HepG2 (cell line): ENCODE data around the gene SGK1. TPM values are rescaled to one million over a fixed set of nuclear protein-coding genes. Genes with fewer than 3 reads are reported as not detected.

ENCODE experiments used
- ATAC-seq: fragments of 200-7000 bp; cut with Tn5 transposase; 3 replicates; pipeline ENCODE4 v1.9.1; 2020; ENCODE audit warnings: mild to moderate bottlenecking, moderate library complexity
- BruUV-seq: library from RNA; stranded (reverse); fragments of 400-500 nt; replicated peaks from 2 replicates; lab custom pipeline; 2021; lab: Mats Ljungman, UMichigan
- CTCF ChIA-PET: fragments of 300-600 bp; formaldehyde crosslinking; extraction: SDS; loops from one replicate; lab custom pipeline; 2021; ENCODE audit warnings: low total read pairs, inconsistent platforms, low intra/inter-chr PET ratio; lab: Yijun Ruan, JAX
- POLR2A ChIA-PET: fragments of 350-600 bp; sonication (Branson Sonifier 250); formaldehyde crosslinking; loops from one replicate; lab custom pipeline; 2020; ENCODE audit warnings: antibody characterized with exemption, inconsistent platforms; lab: Yijun Ruan, JAX
- DNase-seq: peaks from one replicate; pipeline ENCODE4 v3.0.0-alpha.2; 2015; ENCODE audit warnings: low spot score
- FAIRE-seq: peaks from 3 replicates; lab custom pipeline; 2011; peaks lifted over from hg19 to GRCh38; lab: Jason Lieb, UNC
- H2AFZ ChIP-seq: one replicate; pipeline ENCODE4 v1.6.1; 2011; ENCODE audit warnings: low read length, inconsistent platforms
- H3K27ac ChIP-seq: fragments of 300-600 bp; 3 replicates; pipeline ENCODE4 v1.8.0; 2011; ENCODE audit warnings: mixed run types, mild to moderate bottlenecking, mixed read lengths, low read length, inconsistent platforms; ENCODE audit not compliant: insufficient read depth; ENCODE audit errors: extremely low read length
- H3K27me3 ChIP-seq, 2 experiments: fragments of 200-600 bp in 1 of 2; 2 replicates in 1 of 2; 3 replicates in 1 of 2; pipeline versions ENCODE4 v1.6.0 to v1.8.0; 2011; ENCODE audit warnings: low read length in 2 of 2, mild to moderate bottlenecking in 2 of 2, moderate library complexity in 2 of 2, inconsistent platforms in 1 of 2; ENCODE audit not compliant: insufficient read depth in 2 of 2, control insufficient read depth in 1 of 2
- H3K36me3 ChIP-seq, 2 experiments: fragments of 200-600 bp in 1 of 2; replicated peaks in 1 of 2; 2 replicates in 1 of 2; 3 replicates in 1 of 2; pipeline versions ENCODE4 v1.5.1 to v1.8.0; 2011; ENCODE audit warnings: low read length in 2 of 2, inconsistent platforms in 1 of 2; ENCODE audit not compliant: insufficient read depth in 2 of 2, control insufficient read depth in 1 of 2
- H3K4me1 ChIP-seq: 2 replicates; pipeline ENCODE4 v1.5.1; 2012; ENCODE audit warnings: low read length, inconsistent platforms; ENCODE audit not compliant: insufficient read depth
- H3K4me2 ChIP-seq: 2 replicates; pipeline ENCODE4 v1.6.0; 2011; ENCODE audit warnings: low read depth, low read length, inconsistent platforms
- H3K4me3 ChIP-seq, 3 experiments: fragments of 200-600 bp in 1 of 3; sonication (generic), shearing (Covaris generic) in 1 of 3; replicated peaks in 1 of 3; 2 replicates each; pipeline ENCODE4 v1.5.1; 2011 to 2016; ENCODE audit warnings: low read length in 3 of 3, inconsistent platforms in 2 of 3, low read depth in 2 of 3, mild to moderate bottlenecking in 2 of 3, control low read depth in 1 of 3, mixed read lengths in 1 of 3; ENCODE audit not compliant: insufficient read depth in 1 of 3
- H3K79me2 ChIP-seq: one replicate; pipeline ENCODE4 v1.6.1; 2011; ENCODE audit warnings: low read length, inconsistent platforms; ENCODE audit not compliant: insufficient read depth
- H3K9ac ChIP-seq: 2 replicates; pipeline ENCODE4 v1.6.0; 2011; ENCODE audit warnings: mild to moderate bottlenecking, low read depth, low read length, inconsistent platforms; ENCODE audit not compliant: insufficient read depth
- H3K9me3 ChIP-seq: 2 replicates; pipeline ENCODE4 v1.5.1; 2012; ENCODE audit warnings: mild to moderate bottlenecking, low read length
- H4K20me1 ChIP-seq: 2 replicates; pipeline ENCODE4 v1.6.0; 2011; ENCODE audit warnings: inconsistent platforms, mild to moderate bottlenecking, low read length, moderate library complexity; ENCODE audit not compliant: insufficient read depth
- AHDC1 ChIP-seq: sonication (generic); formaldehyde crosslinking; IDR thresholded peaks from 2 replicates; pipeline ENCODE4 v1.5.1; 2020; ENCODE audit warnings: mild to moderate bottlenecking, missing genetic modification reagents, borderline replicate concordance
- BATF2 ChIP-seq: sonication (generic); formaldehyde crosslinking; IDR thresholded peaks from 2 replicates; pipeline ENCODE4 v1.8.0; 2022; ENCODE audit warnings: mild to moderate bottlenecking, missing genetic modification reagents, moderate library complexity
- BORCS8-MEF2B ChIP-seq: sonication (generic); formaldehyde crosslinking; IDR thresholded peaks from 2 replicates; pipeline ENCODE4 v1.8.0; 2022; ENCODE audit warnings: mild to moderate bottlenecking, missing genetic modification reagents
- GATA4 ChIP-seq: sonication (generic); IDR thresholded peaks from 2 replicates; pipeline ENCODE4 v1.6.1; 2016; ENCODE audit warnings: antibody characterized with exemption, low read depth, borderline replicate concordance
- GLI4 ChIP-seq: sonication (generic); formaldehyde crosslinking; IDR thresholded peaks from 2 replicates; pipeline ENCODE4 v1.5.1; 2020; ENCODE audit warnings: missing genetic modification reagents, mild to moderate bottlenecking, moderate library complexity, borderline replicate concordance
- PAX8 ChIP-seq: sonication (generic); formaldehyde crosslinking; IDR thresholded peaks from 2 replicates; pipeline ENCODE4 v1.8.0; 2022; ENCODE audit warnings: mild to moderate bottlenecking, missing genetic modification reagents, borderline replicate concordance
- SOX6 ChIP-seq, 2 experiments: fragments of 450-650 bp in 1 of 2; sonication (generic) in 1 of 2; formaldehyde crosslinking in 1 of 2; IDR thresholded peaks; 2 replicates each; pipeline versions ENCODE4 v1.4.0 to v1.6.1; 2017 to 2020; ENCODE audit warnings: antibody characterized with exemption in 1 of 2, mild to moderate bottlenecking in 1 of 2, missing genetic modification reagents in 1 of 2
- ZNF101 ChIP-seq: sonication (generic); formaldehyde crosslinking; IDR thresholded peaks from 2 replicates; pipeline ENCODE4 v1.4.0; 2020; ENCODE audit warnings: mild to moderate bottlenecking, low read depth, missing genetic modification reagents, borderline replicate concordance
- ZNF441 ChIP-seq: sonication (generic); formaldehyde crosslinking; IDR thresholded peaks from 2 replicates; pipeline ENCODE4 v1.7.0; 2021; ENCODE audit warnings: missing genetic modification reagents, borderline replicate concordance
- ZNF451 ChIP-seq: sonication (generic); formaldehyde crosslinking; IDR thresholded peaks from 2 replicates; pipeline ENCODE4 v1.5.0; 2020; ENCODE audit warnings: mild to moderate bottlenecking, missing genetic modification reagents
- ZNF562 ChIP-seq: sonication (generic); formaldehyde crosslinking; IDR thresholded peaks from 2 replicates; pipeline ENCODE4 v1.8.0; 2022; ENCODE audit warnings: missing genetic modification reagents, borderline replicate concordance
- WGBS: methylation state at CpG from one replicate; pipeline ENCODE4 v1.1.6; 2017; ENCODE audit warnings: low lambda C conversion rate; 5-methylcytosine and 5-hydroxymethylcytosine counted together
- in situ Hi-C: cut with HindIII; loops from 2 replicates; pipeline ENCODE4 v1.10.0; 2017; ENCODE audit warnings: low pct_unique_long_range_greater_than_20kb; ENCODE audit not compliant: extremely low pct_ligation_motif_present
- intact Hi-C: fragments of 100-400 bp; cut with micrococcal nuclease; formaldehyde crosslinking; loops from one replicate; pipeline ENCODE4 v1.10.0; 2022; ENCODE audit not compliant: unreplicated experiment
- polyA plus RNA-seq, 8 experiments: library from polyadenylated mRNA; depleted of rRNA in 3 of 8; stranded (reverse) in 7 of 8; unstranded in 1 of 8; fragments of >200 nt; fragmentation: Illumina TruSeq in 4 of 8; extraction: Trizol in 4 of 8; gene quantifications; 2 replicates each; pipeline versions ENCODE4 v1.2.1 to v1.2.3, GENCODE V29; 2011 to 2016; ENCODE audit warnings: low read depth in 4 of 8, missing spikeins in 1 of 8, mixed read lengths in 1 of 8; ENCODE audit not compliant: insufficient read depth in 1 of 8
- total RNA-seq, 5 experiments: library from RNA; depleted of rRNA; stranded (reverse); fragments of >200 nt; fragmentation: Illumina TruSeq; extraction: Trizol; gene quantifications; 2 replicates each; pipeline ENCODE4 v1.2.3, GENCODE V29; 2016; ENCODE audit warnings: low read depth in 1 of 5

The SGK1 gene
- total and polyA plus RNA-seq, 2 of the 13 experiments (the other 11 are each of a cell fraction or from before 2014, with no cell fraction given), result 56.1 to 56.2 TPM

GRCh38 chr6:134289204-134289575, 28.7 kb downstream of the SGK1 start (continued):
- no peak for TF ChIP-seq PAX8 (CRISPR knock-in tag)
- no peak for TF ChIP-seq AHDC1 (CRISPR knock-in tag)
- no peak for TF ChIP-seq SOX6 (IDR thresholded peaks at IDR 0.05)
- TF ChIP-seq SOX6 (CRISPR knock-in tag; IDR thresholded peaks at IDR 0.05), result no peak
- TF ChIP-seq GATA4, result no peak

GRCh38 chr6:134288538-134289203, 29.2 kb downstream of the SGK1 start:
- ATAC-seq, result no peak
- H3K27me3 ChIP-seq, result no peaks in the 10 kb centered on the region; a peak in 1 of 5 replicates
- in situ Hi-C loops (no loop called here), intact Hi-C loops (no loop called here)
- no peak overlapping the region for H3K4me3 ChIP-seq
- no peak overlapping the region for H2AFZ ChIP-seq
- no peak for DNase-seq
- BruUV-seq, result no TSS peak
- 48% methylated on average over 3 of the region's 3 CpGs for WGBS
- CTCF ChIA-PET, result no interaction called here
- H3K79me2 ChIP-seq, result no peaks in the 10 kb centered on the region
- TF ChIP-seq ZNF562 (CRISPR knock-in tag), result no peak
- no peak for TF ChIP-seq ZNF101 (CRISPR knock-in tag)
- no peak for TF ChIP-seq ZNF451 (CRISPR knock-in tag)
- no peak for TF ChIP-seq ZNF441
- TF ChIP-seq GLI4 (CRISPR knock-in tag), result no peak
- TF ChIP-seq BATF2 (CRISPR knock-in tag), result no peak
- TF ChIP-seq BORCS8-MEF2B, result no peak
- no peaks in the 10 kb centered on the region for H3K4me1 ChIP-seq
- no peak for FAIRE-seq
- no peaks in the 10 kb centered on the region for H4K20me1 ChIP-seq
- H3K27ac ChIP-seq, result no peak overlapping the region
- POLR2A ChIA-PET, result no interaction called here
- no peaks in the 10 kb centered on the region for H3K9me3 ChIP-seq
- H3K9ac ChIP-seq, result no peak overlapping the region
- H3K36me3 ChIP-seq, result no peaks in the 10 kb centered on the region
- H3K4me2 ChIP-seq, result no peak overlapping the region
